HG03575 (cell line): Measurements from ENCODE around the gene ACVR2B.

Source experiments
- ATAC-seq: cut with Tn5 transposase; IDR thresholded peaks from one replicate; pipeline ENCODE4 v1.9.1; 2021; ENCODE audit not compliant: unreplicated experiment, insufficient number of reproducible peaks, low FRiP score; ENCODE audit errors: extremely low read depth

ACVR2B gene

DNA sequence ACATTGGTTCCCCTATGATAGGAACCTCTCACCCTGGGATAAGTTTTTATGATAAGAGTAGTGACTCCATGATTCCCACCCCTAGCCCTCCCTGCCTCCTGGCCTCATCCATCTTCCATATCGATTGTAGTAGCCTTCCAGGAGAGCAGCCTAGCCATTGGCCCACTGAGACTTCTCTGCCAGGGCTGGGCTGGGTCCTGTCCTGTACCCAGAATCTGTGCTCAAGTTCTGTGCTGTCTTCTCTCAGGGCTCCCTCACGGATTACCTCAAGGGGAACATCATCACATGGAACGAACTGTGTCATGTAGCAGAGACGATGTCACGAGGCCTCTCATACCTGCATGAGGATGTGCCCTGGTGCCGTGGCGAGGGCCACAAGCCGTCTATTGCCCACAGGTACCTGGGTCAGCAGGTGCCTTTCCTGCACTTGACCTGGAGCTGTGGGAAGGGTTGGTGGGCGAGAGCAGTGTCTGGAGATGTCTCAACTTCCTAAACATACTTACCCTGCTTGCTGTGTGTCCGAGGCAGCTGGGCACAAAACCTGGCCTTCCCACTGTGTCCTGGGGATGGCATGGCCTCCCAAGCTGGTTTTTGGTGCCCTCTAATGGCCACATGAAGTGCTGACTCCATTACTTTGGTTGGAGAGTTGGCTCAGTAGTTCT, 25.9 kb downstream of the ACVR2B start:
- ATAC-seq = no peak

DNA sequence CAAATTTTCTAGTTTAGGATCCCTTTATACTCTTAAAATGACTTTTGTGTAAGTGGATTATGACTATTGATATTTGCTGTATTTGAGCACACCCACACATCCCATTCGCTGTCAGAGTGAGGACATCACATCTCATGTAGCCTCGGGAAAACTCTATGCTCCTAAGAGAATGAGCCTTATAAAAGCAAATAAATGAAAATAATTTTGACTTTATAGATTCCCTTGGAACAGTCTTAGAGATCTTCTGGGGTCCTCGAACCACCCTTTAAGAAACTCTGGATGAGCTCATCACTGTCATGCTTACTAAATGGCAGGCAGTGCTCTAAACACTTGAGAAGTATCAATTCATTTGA, 26.4 kb downstream of the ACVR2B start:
- no peak for ATAC-seq

DNA sequence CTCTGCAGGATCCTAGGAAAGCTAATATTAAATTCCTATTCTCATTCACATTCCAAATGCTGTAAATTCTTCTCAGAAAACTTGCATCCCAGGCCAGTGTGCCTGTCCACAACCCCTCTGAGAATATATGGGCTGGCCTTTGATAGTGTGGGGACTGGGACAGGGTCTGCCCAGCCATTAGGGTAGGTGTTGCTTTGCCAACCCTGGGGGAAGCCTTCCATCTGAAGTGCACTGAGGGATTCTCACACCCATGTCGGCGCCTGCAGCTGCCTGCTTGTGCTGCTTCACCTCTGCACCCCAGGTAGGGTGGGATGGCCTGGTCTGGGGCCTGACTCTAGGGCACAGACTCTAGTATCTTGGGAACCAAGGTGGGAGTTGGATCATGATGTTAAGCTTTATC, 27.2 kb downstream of the ACVR2B start:
- no peak for ATAC-seq

DNA sequence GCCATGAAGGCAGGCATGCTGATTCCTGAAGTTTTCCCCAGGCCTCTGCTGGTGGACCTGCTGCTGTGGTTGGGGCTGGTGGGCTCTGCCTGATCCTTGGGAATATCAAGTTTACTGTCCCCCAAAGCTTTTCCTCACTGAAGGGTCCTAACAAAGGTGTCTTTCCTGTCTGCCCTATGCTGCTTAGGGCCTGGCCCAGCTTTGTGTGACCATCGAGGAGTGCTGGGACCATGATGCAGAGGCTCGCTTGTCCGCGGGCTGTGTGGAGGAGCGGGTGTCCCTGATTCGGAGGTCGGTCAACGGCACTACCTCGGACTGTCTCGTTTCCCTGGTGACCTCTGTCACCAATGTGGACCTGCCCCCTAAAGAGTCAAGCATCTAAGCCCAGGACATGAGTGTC, 29.3 kb downstream of the ACVR2B start:
- ATAC-seq = no peak

DNA sequence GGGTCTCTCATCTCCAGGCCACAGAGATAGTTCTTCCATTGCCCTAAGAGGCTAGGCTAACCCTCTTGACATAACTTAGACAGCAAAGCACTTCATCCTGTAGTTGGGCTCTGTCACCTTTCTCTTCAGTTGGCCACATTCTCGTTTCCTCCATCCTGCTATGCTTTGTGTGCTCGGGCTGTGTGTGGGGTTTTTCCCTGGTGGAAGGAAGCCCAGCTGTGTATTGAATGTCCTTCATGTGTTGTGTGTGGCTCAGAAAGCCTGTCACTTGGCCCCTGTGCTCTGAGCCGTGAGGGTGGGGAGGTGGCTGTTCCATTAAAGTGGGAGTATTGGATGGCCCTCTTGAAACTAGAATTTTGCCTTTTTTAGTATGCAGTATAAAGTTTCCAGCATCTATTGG, 33.6 kb downstream of the ACVR2B start:
- peak; percentile 71 for ATAC-seq

DNA sequence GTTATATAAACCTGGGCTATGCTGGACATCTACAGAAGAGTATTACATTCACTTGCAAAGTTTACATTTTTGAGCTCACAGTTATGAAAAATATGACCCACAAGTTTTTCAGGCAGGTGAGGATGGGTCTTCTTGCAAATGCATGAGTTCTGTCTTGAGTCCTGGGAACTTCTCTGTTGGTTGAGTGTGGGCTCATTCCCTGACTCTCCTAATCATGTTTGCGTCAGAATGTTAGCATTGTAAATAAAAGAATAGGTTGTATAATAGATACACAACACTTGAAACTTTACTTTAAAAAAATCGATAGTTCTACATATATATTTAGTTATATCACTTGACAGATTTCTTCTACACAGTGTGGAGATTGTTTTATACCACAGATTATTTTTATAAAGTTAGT, 35.3 kb downstream of the ACVR2B start:
- no peak for ATAC-seq

DNA sequence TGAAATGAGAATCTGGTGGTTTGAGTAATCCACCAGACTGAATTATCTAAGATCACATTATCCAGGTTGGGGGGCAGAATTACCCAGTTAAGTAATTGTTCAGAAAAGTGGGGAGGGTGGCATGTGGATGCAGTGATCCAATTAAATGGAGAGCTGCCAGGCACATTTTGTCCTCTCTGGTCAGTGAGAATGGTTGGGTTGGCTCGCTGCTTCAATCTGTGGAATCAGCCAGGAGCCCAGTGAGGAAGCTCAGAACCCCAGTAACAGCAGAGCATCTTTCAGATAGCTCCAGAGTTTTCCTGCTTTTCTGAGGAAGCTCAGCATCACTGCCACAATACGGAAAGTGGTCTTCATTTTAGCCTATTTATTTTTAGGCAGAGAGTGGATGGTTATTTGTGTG, 36.1 kb downstream of the ACVR2B start:
- no peak for ATAC-seq

DNA sequence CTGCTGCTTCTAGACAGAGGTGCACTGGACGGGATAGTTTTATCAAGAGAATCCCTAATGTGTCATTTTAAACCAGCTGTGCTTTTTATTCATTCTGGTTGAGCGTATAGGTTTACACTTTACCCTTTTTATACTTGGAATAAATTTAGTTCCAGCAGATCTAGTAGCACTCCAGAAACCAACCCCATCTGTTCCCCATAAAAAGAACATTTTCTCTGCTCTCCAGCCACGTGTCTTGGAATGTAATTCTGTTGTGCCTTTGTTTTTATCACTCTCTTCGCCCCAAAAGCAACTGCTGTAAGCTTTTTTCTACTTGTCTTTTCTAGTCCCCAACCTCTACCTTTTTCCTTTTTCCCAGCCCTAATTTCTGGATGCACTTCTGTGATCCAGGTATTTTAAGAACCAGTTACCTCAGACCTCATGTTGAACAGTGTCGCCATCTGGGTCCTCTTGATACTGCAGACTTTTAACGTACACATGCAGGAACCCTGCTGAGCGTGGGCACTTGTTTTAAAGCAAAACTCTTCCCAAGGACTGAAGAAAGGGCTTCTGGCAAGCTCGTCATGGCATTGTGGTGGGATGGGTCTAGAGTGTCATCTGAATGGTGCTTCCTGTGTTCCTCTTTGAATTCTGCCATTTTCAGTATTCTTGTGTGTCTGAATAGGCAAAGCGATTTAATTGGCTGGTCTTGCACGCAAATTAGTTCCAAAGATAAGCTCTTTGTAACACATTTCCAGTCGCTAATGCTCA, 36.8 kb downstream of the ACVR2B start:
- no peak for ATAC-seq

DNA sequence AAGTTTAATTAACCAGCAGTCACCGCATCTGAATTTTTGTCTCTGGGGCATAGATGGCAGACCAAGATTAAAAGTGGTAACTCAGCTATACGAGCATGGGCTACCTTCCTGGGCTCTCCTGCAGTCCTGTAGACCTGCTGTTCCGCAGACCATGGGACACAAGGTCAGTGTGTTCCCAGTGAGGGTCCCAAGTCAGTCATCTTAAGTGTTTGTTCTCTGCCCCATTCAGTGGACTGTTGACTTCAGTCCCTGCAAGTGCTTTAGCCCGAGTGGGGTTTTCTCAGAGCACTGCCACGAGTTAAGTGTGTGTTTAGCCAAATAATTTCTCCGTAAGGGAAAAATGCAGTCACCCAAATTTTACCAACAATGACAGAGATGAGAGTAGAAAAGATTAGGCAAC, 37.5 kb downstream of the ACVR2B start:
- ATAC-seq = no peak

DNA sequence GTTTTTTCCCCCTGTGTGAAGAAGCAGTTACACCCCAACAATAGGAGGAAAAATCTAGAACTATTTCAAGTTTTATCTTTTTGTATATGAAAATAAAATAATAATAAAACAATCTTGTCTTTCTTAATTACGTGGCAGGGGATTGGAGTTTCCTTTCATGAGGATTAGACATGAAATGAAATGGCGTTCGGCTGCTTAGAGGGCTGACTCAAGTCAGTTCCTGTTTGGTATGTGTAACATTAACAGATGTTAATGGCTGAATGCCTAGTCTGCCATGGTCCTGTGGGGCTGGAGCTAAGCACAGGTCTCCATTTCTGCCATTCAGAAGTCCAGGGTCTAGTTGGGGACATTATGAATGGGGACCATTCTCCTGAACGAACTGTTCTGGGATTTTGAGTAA, 39.3 kb downstream of the ACVR2B start:
- no peak for ATAC-seq

DNA sequence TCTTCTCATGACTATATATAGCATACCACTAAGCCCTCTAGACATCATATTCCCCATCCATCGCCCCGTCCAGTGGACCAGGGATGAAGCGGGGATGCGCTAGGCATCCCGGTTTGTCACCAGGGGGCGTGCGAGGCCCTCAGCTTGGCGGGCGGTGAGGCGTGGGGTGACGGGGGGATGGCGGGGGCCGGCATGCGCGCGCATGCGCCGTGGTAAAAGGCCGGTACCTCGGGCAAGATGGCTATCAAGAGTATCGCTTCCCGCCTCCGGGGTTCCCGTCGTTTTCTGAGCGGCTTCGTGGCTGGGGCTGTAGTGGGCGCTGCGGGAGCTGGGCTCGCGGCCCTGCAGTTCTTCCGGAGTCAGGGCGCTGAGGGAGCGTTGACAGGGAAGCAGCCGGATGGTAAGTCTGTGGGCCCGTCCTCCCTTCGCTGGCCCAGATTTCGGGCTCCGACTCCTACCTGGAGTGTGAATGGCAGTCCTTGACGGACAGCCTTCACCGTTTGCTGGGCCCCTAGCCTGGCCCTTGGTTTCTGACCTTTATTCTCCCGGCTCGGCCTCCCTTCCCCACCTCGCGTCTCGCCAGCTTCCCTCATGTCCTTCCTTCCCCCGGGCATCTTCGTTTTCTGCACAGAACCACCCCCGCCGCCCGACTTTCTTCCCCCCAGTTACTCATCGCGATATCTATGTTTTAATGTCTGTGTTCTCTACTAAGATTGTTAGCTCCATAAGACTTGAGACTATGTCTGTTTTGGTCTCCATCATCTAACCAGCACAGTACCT, 42.6 kb downstream of the ACVR2B start, which contains the start of gene EXOG:
Gene EXOG, plus strand, starts transcription at position 210 of the 780 bp plus-strand sequence. Its CDS starts 28 bp downstream, at position 238.
- ATAC-seq = peak; percentile 46

DNA sequence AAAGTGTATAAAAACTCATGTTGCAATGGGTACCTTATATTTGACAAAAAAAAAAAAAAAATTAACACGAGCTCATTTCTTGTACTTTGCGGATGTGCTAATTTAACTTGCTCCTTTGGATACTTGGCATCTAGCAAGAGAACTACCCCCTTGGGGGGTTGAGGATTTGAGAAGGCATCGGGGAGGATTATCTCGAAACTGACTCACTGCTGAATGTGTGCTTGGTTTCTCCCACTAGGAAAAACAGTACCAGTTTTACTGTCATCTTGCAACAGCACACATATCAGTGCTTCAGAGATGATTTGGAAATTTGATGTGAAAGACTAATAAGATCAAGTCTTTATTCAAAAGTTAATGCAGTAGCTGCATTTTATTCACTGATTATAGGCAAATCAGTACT, 43.3 kb downstream of the ACVR2B start:
- no peak for ATAC-seq

DNA sequence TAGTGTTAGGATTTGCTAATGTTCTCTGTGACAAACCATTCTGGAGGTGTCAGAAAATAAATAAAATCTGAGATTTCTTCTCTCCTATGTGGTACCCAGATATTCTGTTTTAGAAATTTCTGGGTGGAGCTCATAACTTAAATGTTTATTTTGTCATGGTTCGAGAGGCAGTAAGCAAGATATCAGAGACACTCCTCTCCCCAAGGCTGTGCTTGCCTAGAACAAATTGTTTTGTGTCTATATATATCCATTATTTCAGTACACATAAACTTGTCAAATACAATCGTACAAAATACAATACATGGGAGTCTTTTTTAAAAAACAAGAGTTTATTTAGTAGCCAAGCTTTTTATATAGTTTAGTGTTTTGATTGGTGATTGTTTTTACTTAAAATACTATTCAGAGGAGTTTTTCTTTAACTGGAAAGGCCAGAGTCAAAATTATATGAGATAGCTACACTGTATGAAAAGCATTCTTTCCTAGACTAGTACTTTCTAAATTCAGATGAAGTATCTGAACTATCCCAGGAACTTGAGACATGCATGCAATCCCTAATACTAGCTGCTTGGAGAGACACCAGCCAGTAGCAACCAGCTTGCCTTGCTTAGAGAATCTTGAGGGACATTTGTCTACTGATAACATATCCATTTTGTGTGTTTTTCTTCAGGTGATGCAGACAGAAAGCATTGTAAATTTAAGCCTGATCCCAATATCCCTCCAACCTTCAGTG, 47.2 kb downstream of the ACVR2B start:
- no peak for ATAC-seq

DNA sequence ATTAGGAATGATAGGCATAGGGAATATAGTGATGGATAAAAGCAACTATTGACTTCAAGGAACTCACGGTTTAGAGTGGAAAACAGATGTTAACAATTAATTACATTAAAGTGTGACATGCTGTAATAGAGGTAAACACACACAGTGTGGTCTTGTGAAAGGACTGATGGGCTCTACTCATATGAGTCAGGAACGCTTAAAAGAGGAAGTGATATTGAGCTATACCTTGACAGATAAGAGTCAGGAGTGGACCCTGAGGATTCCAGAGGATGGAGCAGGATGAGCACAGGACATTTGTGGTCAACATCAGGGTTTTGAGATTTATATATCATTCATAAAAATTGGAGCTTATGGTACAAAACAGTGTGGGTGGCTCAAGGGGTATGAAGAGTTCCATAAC, 53.4 kb downstream of the ACVR2B start:
- ATAC-seq = peak; percentile 90

DNA sequence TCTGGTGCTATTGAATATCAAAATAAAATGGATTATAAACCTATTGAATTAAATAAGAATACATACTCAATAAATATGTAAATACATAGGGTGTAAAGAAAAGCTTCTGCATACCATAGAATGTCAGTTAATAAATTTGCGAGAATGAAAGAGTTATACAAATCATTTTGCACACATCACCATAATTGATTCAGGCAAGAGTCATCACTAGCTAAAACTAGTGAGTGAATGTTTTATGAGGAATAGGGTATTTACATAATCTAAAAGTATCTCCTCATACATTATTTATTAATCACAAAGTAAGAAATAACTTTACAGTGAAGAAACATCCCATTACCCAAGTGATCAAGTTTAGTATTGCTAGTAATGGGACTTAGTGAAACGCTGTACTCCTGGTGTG, 56.0 kb downstream of the ACVR2B start:
- ATAC-seq = no peak

DNA sequence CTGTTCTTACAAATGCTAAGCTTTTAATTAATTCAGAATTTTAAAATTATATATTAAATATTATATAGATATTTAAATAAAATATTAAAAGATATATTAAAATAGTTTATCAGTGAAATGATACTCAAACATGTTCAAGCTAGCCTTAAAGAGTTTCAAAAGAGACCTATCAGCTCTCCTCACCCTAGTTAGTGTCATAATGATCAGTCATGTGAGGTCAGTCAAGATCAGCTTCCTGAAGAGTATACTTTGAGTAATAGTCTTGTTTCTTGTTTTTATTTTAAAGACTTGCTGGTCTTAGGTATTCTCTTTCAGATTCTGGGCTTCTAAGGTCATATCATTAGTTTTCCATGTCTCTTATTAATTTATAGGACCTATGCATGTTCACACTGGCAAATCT, 56.9 kb downstream of the ACVR2B start:
- no peak for ATAC-seq

DNA sequence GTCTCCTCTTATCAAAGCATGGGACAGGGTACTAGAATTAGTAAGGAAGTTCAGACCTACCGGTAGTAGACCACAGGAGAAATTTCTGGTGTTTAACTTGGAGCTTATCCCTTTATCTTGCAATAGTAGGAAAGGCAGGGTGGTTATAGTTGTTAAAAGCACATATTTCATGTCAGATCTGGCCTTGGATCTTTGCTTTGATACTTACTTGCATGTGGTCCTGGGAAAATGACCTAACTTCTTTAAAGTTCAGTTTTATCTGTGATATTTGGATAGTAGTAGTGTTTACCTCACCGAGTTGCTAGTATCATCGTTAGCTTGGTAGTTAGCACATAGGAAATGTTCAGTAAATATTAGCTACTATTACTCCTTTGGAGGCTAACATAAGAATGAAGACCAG, 57.9 kb downstream of the ACVR2B start:
- no peak for ATAC-seq

DNA sequence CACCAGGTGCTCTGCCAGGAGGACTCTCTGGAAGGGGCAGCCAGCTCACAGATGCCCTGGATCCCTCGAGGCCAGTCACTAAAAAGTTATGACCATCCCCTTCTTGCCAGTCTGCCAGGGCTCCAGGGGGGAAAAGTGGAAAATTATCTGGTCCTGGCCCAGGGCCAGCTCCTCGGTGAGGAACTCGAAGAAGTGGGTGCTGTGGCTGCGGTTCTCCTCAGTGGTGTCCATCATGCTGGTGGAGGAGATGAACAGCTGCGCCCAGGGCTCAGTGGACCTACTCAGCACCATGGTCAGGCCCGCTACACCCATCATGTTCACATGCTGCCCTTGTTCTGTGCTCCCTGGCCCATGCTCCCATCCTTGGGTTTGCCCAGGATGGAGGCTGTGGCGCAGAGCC, 61.7 kb downstream of the ACVR2B start:
- no peak for ATAC-seq

DNA sequence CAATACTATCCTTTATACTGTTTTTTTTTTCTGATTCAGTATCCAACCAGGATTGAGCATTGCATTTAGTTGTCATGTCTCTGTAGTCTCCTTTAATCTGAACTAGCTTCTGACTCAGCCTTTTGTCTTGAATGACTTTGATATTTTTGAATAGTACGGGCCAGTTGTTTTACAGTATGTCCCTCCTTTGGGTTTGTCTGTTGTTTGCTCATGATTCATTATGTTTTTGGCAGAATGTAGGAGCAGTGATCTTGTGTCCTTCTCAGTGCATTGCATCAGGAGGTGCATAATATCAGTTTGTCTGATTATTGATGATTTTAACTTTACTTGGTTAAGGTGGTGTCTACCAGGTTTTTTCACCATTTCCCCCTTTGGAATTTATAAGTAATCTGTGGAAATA, 63.0 kb downstream of the ACVR2B start:
- ATAC-seq = no peak
